Airway epithelial cell (primary cell): ENCODE data around the gene GARS1. TPM values are rescaled to one million over a fixed set of nuclear protein-coding genes. Genes with fewer than 3 reads are reported as not detected.

Experiments
- total RNA-seq: library from RNA; depleted of rRNA; stranded (reverse); fragments of >200 nt; gene quantifications from 2 replicates; pipeline ENCODE4 v1.2.3, GENCODE V29; 2015

The GARS1 gene
- total RNA-seq = 136 and 164 TPM in 2 replicates

GRCh38 chr7:30594540-30595435 is at the start of gene GARS1:
Gene GARS1, plus strand, starts transcription at chr7:30594878. Its CDS starts 44 bp downstream, at chr7:30594922.

GRCh38 chr7:30682212-30683083 is 87.8 kb downstream of the GARS1 start, which contains the start of gene CRHR2:
Gene CRHR2, minus strand, starts transcription at chr7:30682456. Its CDS starts 176 bp downstream, at chr7:30682280.

Other genes with a start within 250 kb of the GARS1 start
- 5.4 and 5.9 TPM in 2 replicates for gene NOD1, start 116.1 kb upstream of the GARS1 start, total RNA-seq
- gene GGCT, start 90.0 kb upstream of the GARS1 start, total RNA-seq = 76.8 and 79.3 TPM in 2 replicates
- not detected in 2 replicates for gene CRHR2, start 87.6 kb downstream of the GARS1 start, total RNA-seq
- gene INMT, start 157.3 kb downstream of the GARS1 start, total RNA-seq = 0.28 and 0.42 TPM in 2 replicates
- gene MINDY4, start 176.5 kb downstream of the GARS1 start, total RNA-seq = 0.56 and 2.2 TPM in 2 replicates